ENCODE data around the gene ZFHX2.

The ZFHX2 gene

DNA sequence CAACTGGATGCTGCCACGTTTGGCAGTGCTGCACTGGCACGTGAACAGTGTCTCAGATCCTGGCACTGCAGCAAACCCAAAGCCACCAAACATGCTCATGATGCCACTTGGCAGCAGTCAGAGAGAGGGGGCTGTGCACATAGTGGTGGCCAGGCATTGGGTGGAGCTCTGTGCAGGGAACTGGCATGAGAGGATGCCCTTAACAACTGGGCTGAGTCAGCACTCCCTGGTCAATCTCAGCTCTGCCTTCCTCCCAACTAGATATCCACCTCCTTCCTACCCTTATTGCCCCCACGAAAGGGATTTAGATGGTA lies 37.0 kb downstream of the ZFHX2 start:
- DNase-seq = no peak

DNA sequence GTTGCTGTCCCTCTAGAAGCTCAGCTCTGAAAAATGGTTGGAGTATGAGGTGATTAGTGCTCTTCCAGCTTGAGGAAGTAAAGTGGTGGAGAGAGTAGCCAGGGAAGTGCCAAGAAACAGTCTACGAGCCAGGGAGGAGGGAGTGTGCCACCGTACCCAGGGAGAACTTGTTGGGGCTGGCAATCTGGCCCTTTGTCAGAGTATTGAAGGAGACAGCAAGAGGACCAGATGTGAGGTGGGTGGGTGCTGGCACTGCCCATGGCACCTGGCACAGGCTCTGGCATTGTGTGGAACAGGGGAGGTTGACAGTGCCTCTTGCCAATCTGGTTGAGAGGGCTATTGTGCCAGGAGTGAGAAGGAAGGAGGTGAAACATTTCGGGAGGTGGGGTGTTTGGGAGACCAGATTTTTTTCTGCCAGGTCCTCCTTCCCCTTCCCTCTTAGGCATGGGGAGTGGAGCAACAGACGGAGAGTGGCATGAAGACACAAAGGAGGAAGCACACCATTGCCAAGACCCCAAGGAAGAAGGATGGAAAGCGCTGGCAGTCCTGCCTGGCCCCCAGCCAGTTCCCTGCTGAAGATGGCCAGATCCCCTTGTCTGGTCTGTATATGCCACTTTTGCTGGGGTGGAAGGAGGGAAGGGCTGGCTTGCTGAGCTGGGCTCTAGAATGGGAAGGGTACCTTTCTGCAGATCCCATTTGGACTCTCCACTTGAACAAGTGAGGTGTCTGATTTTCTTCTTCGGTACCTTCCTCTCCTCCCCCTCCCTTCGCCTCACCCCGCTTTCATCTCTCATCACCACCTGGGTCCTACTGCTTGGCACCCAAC lies 37.5 kb downstream of the ZFHX2 start:
- DNase-seq = no peak

DNA sequence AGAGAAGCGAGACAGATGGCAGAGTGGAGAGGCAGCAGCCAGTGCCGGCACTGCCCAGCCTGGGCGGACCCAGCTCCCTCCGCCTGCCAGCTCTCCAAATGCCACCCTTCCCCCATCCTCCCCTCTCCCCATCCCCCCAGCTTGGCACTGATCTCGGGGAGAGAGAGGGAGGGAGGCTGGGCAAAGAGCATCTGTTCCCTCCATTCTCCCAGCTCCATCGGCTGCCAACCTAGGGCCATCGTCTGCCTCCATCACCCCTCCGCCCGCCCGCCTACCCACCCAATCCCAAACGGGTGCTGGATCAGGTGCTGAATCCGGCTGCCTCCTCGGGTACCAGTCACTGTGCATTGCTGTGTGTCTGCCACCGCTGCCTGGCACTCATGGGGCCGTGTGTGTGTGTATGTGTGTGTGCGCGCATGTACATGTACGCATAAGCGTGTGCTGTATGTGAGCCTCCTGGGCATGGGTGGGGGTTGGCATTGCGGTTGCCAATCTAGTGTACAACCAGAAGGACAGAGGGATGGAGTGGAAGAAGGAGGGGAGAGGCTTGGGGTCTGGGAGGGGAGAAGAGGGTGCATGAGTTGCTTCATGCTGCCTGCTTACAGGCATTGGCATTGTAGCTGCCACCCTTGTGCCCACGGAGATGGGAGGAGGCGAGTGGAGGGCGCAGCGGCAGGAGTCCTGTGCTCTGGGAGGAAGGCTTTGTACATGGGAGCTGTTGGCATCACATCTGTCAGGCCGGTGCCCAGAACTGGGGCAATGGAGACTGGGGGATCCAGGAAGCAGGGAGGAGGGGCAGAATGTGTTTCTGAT lies 38.4 kb downstream of the ZFHX2 start:
- no peak for DNase-seq

- no peak for DNase-seq
These were observed 39.4 kb downstream of the ZFHX2 start for GRCh38 chr14:23512156-23512555.

DNA sequence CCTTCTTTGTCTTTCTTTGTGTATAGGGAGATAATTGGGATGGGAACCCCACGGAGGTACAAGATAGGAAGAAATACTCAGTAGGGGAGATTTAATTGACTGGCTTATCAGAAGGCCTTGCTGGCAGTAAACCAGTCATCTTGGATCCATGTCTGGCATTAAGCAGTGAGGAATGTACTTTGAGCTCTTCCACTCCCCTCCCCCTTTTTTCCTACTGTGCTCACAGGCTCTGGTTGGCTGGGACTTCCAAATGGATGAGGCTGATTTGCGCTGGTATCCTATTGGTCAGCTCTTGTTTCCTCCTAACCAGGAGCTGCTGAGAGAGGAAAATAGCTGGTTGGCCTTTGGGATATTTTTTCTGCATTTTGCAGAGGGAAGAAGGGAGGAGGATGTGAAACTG lies 57.3 kb downstream of the ZFHX2 start:
- no peak for DNase-seq

DNA sequence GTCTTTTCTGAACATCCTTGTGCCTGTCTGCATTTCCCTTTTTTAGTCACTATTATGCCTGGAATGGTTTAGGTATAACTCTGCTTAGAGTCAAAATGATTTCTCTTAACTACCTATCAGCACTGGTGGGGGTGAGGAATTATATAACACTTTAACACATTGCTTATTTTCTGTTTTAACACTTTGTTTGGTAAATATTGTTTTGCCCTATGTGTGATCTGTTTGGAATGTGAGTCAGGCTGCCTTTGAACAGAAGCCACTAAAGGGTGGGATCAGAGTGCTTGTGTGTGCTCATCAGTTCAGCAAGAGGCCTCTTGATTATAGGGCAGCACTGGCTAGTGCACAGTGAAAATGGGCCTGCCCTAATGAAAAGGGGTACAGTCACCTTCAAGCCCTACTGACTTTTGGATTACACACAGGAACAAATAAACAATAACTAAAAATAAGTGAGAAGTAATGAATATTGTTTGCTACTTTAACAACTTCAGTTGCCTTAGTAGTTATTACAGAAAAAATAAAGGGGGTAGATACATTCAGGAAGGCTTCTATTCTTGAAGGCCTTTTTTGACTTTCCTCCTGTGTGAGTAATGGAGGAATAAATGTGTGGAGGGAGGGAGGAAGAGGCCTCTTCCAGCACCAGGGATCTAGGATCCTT lies 58.8 kb downstream of the ZFHX2 start:
- no peak for DNase-seq

DNA sequence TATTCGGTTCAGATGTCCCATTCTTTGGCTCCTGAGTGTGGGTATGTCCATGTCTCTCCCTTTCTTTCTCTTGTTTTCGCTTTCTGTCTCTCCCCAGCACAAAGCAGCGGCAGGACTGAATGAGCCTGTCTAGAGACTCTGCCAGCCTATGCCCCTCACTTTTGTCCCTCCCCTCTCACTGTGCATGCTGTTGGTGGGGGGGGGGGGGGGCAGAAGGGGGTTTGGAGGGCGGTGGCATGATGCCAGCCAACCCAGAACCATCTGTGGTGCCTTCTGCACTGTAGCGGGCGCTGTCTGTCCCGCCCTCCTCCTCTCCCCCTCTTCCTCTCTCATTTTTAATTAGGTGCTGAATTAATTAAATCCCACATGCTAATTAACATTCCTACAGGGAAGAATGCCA lies 64.3 kb downstream of the ZFHX2 start:
- no peak for DNase-seq

DNA sequence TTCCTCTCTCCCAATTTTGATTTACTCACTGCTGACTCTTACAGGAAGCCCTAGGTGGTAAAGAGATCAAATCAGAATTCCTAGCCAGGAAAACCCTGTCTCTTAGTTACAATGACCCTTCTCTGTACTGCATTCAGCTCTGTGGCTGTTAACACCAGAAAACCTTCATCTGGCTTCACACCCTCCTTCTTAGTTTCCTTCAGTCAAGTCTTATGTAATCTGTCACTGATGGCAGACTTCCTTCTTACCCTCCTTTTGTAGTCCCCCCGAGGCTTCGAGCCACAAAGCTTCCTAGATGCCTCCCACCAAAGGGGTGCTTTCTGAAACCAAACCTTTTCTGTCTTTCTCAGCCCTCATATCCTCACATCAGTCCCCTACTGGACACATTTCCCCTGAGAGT lies 65.5 kb downstream of the ZFHX2 start:
- DNase-seq = no peak

DNA sequence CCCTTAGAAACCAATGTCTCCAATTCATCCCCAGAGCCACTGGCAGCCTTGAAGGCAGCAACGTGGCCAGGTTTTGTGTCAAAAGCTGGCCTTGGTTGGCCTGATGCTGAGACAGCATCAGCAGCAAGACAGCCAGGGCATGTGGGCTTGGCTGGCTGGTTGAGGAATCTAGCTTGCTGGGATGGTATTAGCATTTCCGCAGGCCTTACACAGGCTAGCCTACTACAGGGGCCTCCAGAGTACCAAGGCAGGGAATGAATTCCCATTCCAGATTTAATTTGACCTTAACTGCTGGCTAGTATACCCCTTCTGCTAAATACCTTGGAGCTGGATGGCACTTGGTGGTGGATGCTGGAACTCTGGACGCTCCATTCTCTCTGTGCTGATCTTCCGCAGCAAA lies 66.2 kb downstream of the ZFHX2 start:
- no peak for DNase-seq

DNA sequence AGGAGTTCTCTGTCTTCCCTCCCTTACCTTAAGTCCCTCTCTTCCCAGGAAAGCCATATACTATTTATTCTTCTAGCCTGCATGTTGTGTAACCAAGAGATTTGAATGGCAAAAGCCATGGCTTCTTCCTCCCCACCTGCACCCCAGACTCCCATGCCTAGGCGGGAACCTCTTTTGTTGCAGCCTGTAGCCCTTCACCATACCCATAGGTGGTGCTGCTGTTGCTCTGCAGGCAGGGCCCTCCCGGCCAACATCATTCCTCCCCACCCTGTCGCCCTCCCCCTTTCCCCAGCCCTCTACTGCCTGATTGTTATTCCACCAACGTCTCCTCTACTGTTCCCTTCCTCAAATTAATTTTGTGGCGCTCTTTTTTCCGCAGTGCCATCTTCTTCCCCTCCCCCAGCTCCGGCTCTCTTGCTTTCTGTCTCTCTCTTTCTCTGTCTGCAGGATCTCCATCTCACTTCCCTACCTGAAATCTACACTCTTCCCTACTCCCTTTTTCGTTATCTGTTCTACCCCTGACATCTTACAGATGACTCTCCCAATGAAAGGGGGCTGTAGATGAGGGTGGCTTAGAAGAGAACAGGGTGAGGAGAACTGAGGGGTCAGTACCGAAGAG lies 68.2 kb downstream of the ZFHX2 start:
- DNase-seq = no peak

DNA sequence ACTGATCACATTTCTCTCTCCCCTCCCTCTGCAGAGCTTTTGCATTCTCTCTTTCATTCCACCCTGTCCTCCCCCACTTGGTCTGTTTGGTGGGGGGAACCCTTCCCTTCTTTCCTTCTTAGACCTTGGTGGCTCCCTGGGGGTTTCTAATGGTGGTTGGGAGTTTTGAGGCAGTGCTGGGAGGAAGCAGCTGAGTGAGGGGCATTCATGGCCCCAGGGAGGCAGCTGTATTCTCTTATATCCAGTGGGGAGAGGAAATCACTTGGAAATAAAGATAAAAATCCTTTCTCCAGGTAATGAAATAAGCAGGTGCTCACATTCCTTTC lies 68.8 kb downstream of the ZFHX2 start:
- DNase-seq = no peak

DNA sequence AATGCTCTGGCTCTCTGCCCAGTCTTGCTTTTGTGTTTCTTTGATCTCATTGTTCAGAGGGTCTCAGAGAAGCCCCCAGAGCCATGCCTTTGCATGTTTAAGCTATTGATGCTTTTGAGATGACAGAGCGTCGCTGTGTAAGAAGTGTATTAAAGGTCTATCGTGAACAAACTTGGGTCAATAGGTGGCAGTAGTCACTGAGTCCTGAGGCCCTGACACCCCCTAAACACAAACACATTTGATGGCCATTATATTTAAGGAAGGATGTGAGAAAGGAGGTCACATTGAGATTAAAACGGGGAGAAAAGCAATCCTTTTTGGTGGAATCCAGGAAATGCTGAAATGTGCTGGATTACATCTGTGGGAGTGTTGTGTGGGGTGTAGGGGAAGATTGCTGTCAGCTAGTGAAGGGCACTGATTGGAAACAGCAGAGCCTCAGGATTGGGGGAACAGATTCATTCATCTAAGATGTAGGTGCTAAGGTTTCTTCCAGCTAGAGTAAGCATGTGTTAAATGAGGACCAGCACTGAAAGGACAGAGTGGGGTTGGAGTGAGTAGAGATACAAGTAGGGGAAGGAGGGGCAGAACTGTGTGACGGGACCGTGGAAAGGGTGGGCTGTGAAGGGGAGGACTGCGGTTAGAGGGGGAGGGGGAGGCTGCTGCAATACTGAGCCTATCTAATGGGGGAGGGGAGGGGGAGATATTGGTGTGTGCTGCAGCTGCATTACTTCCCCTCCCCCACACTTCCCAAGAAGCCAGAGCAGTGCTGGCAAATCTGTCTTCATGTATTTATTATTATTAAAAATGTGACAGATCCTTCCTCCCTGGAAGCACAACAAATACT lies 69.4 kb downstream of the ZFHX2 start:
- no peak for DNase-seq

DNA sequence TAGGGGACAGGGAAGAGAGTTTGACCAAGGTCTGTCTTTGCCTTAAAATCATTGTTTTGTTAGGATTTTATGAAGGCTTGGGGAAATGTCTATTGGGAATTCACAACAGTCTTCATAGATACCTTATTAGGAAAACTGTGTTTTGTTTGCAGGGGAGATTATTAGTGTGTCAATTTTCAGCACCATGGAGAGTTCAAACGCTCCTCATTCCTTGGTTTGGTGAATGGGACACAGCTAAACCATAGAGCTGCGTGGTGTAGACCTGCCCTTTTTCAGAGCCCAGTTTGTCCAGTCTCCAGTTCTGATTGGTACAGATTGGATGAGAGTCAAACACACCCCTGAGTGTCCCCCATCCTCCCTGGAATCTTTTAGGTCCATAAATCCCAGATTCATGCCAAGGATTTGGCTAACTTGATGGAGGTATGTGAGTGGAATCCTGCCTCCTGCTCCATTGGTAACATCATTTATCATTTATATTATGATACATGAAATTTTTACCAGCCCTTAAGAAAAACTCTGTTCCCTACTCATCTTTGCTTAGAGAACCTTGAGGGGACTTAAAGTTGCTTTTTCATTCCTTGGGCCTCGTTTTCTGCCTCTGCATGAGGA lies 70.1 kb downstream of the ZFHX2 start:
- DNase-seq = no peak

DNA sequence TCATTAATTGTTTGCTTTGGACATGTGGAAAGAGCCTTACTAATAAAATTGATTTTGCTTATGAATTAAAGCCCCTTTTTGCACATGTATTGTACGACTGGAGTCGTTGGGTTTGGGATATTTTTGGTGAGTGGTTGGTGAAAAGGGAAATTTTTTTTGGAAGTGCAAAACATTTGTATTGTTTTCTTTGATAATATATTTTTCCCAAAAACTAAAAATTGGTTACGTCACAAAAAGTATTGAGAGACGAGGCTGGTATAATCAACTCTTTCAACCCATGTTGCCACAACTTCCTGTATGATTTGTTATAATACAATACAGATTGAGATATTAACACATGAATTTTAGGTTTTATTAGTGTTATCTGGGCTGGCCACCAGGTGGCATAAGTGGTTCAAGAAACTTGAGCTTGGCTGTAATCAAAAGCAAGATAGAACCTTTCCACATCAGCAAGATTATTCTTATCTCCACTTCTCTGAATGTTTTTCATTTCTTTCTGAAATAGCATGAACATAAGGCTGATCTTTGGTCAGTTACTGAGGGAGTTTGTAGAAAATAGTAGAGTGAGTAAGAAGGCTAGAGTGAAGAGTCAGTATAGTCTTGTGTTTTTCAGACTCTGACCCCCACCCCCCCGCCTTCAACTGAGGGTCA lies 73.3 kb downstream of the ZFHX2 start:
- DNase-seq = peak; percentile 61

- DNase-seq = no peak
These were observed 80.6 kb downstream of the ZFHX2 start for GRCh38 chr14:23470947-23471346.
